GM12878 (cell line): Measurements from ENCODE around the gene THOC6.

Experiments
- EZH2 ChIP-seq: IDR thresholded peaks from 2 replicates; pipeline ENCODE4 v1.6.1; 2012; ENCODE audit warnings: low read depth, mild to moderate bottlenecking, control low read depth, inconsistent platforms, low read length, borderline replicate concordance; ENCODE audit not compliant: control insufficient read depth
- NFYB ChIP-seq: IDR thresholded peaks from 2 replicates; pipeline ENCODE4 v1.6.1; 2011; ENCODE audit warnings: low read depth, mild to moderate bottlenecking, low read length, improper control_type of control experiment, moderate library complexity; ENCODE audit not compliant: insufficient read depth

DNA sequence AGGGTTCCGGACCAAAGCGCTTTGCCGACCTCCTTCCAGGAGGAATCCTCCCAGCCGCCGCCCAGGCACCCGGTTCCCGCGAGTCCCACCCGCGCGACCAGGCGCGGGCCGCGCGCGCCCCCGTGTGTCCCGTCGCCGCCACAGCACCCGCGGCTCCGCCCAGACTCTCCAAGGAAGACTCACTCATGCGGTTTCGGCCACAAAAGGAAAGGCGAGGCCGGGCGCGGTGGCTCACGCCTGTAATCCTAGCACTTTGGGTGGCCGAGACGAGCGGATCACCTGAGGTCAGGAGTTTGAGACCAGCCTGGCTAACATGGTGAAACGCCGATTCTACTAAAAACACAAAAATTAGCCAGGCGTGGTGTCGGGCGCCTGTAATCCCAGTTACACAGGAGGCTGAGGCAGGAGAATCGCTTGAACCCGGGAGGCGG, 40.1 kb upstream of the THOC6 start:
- TF ChIP-seq EZH2 (no peak), NFYB (no peak)
